Measurements from ENCODE around the gene XPO6. TPM values are rescaled to one million over a fixed set of nuclear protein-coding genes. Genes with fewer than 3 reads are reported as not detected.
A peak's percentile ranks its signal among the peaks of the same experiment; 100 is the strongest.

XPO6 gene
- total RNA-seq, 1 experiment from 2014 or later, result 124 TPM

- Histone ChIP-seq H3K14ac (ENCODE audit: insufficient read depth, low read length) (no peak overlapping the region), H3K4ac (ENCODE audit: low read depth, low read length) (no peak overlapping the region), H3K4me1 (ENCODE audit: insufficient read depth, low read length) (no peaks in the 10 kb centered on the region), H2BK20ac (ENCODE audit: low read depth, low read length, poor library complexity, severe bottlenecking) (no peak overlapping the region), H3K4me2 (ENCODE audit: insufficient read depth, insufficient read length, low read length) (no peak overlapping the region), H3K18ac (ENCODE audit: insufficient read length, low read depth, low read length) (no peak overlapping the region), H4K91ac (ENCODE audit: insufficient read length, low read depth, low read length) (no peak overlapping the region), H3K9me3 (ENCODE audit: control insufficient read depth, low read depth, low read length) (no peaks in the 10 kb centered on the region), H3K56ac (ENCODE audit: insufficient read length, low read depth, low read length) (no peak overlapping the region), H2AK5ac (ENCODE audit: insufficient read length, low read length) (no peak overlapping the region), H3K23me2 (ENCODE audit: insufficient read length, low read depth, low read length, poor library complexity, severe bottlenecking) (no peaks in the 10 kb centered on the region), H3T11ph (ENCODE audit: low read length) (no peak overlapping the region), H3K9ac (ENCODE audit: extremely low read depth, insufficient read length, low read length) (no peak overlapping the region), H3K79me1 (ENCODE audit: insufficient read depth, low read depth, low read length, poor library complexity, severe bottlenecking) (peaks cover 3% of the 10 kb centered on the region), H3K27me3 (ENCODE audit: insufficient read depth, low read length) (no peaks in the 10 kb centered on the region), H2BK120ac (ENCODE audit: low read depth, low read length, poor library complexity, severe bottlenecking) (no peak overlapping the region), H2AFZ (ENCODE audit: low read length) (no peak overlapping the region), H4K8ac (replicated peaks; ENCODE audit: insufficient read length, low read depth, low read length) (no peak overlapping the region), H3K79me2 (ENCODE audit: insufficient read depth, low read length) (no peaks in the 10 kb centered on the region), H2BK12ac (ENCODE audit: insufficient read length, low read depth, low read length) (no peak overlapping the region), H4K5ac (ENCODE audit: insufficient read length, low read depth, low read length) (no peak overlapping the region), H2BK5ac (ENCODE audit: insufficient read length, low read length) (no peak overlapping the region), H3K27ac (ENCODE audit: insufficient read length, low read depth, low read length) (no peak overlapping the region), H3K23ac (ENCODE audit: insufficient read length, low read depth, low read length) (no peak overlapping the region), H2BK15ac (ENCODE audit: low read depth, low read length) (no peak overlapping the region), H4K20me1 (ENCODE audit: control insufficient read depth, insufficient read depth, insufficient read length) (no peaks in the 10 kb centered on the region)
- H3K4me3 Mint-ChIP-seq, result no peak overlapping the region
- H3K36me3 Mint-ChIP-seq (ENCODE audit: insufficient read depth in 1 of 3, low read depth in 3 of 3), result peaks cover 25 to 68% (median 41%) of the 10 kb centered on the region in 3 experiments; a peak in 6 of 7 replicates
- no peaks in the 10 kb centered on the region for H3K9me3 Mint-ChIP-seq
- H3K27ac Mint-ChIP-seq, result peak overlapping the region in 2 of 3 experiments; percentile 17 to 69; a peak in 3 of 7 replicates
- DNase-seq, result no peak
- TF ChIP-seq CTCF (conservative IDR thresholded peaks at IDR 0.05), result no peak
- no CpG with 5 or more reads among the region's 7 CpGs for WGBS (ENCODE audit: extremely low coverage, insufficient read length, low lambda C conversion rate)
- peaks cover 0 to 2% of the 10 kb centered on the region in 2 experiments; a peak in 1 of 4 replicates for H3K4me1 Mint-ChIP-seq
- H3K27me3 Mint-ChIP-seq (ENCODE audit: low read depth), result no peaks in the 10 kb centered on the region
Measured at GRCh38 chr16:28167221-28167620, 44.5 kb downstream of the XPO6 start.

Measured in H9 (cell line).